GM18868 (cell line): Measurements from ENCODE around the gene DHDH.
"Not testable (repeated sequence)": the region's sequence is repeated elsewhere in the genome, so short reads cannot be mapped to it uniquely, and the experiment has no call there.

Experiments
- ATAC-seq: cut with Tn5 transposase; IDR thresholded peaks from one replicate; pipeline ENCODE4 v1.9.1; 2021; ENCODE audit warnings: mild to moderate bottlenecking, moderate library complexity; ENCODE audit not compliant: unreplicated experiment

The DHDH gene

DNA sequence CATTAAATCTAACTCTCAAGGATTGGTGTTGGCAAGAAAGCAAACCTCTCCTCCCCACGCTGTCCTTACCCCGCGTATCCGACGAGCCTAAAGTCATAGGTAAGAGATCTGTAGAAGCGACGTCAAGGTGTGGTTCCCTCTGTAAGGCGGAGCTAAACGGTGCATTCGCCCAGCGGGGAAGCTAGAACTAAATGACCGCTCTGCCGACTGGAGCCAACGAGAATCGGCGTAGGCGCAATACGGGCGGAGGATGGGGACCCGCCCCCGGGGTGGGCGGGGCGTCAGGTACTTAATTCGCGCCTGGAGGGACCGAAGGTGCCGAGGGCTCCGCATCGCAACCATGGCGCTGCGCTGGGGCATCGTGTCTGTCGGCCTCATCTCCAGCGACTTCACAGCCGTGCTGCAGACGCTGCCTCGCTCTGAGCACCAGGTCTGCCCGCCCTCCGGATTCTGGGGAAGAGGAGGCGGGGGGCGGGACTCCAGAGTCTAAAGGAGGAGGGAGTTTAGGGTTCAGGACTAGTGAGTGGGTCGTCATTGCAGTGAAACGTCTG lies at the start of gene DHDH:
TSS of gene DHDH (plus strand) at position 318 of the 551 bp plus-strand sequence. CDS start at position 341, 23 bp downstream.
- no peak for ATAC-seq

DNA sequence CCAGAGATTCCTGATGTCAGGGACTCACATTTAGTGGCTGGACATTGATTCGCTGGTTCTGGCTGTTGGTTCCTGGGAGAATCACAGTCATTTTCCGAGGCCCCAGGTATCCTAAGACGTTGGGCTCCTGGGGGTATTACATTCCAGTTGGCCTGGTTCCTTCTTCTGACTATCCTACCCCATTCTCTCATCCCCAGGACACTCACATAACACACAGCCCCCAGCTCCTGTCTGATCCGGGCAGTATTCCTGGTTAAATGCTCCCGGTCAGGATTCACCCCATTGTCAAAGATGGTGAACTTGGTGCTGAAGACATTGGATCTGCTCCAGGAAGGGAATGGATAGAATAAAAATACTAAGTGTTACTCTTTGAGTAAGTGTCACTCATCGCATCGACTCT lies 49.8 kb upstream of the DHDH start:
- ATAC-seq, result no peak

- ATAC-seq, result no peak
These were observed 45.5 kb upstream of the DHDH start for GRCh38 chr19:48887861-48888612.

DNA sequence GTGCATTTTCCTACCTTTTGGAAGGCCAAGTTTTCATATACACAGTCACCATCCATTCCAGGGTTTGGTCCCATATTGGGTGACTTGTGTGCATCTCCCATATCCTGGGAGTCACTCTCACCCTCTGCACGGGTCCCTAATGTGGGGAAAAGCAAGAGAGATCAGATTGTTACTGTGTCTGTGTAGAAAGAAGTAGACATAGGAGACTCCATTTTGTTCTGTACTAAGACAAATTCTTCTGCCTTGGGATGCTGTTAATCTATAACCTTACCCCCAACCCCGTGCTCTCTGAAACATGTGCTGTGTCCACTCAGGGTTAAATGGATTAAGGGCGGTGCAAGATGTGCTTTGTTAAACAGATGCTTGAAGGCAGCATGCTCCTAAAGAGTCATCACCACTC lies 44.0 kb upstream of the DHDH start:
- ATAC-seq, result not testable (repeated sequence)

DNA sequence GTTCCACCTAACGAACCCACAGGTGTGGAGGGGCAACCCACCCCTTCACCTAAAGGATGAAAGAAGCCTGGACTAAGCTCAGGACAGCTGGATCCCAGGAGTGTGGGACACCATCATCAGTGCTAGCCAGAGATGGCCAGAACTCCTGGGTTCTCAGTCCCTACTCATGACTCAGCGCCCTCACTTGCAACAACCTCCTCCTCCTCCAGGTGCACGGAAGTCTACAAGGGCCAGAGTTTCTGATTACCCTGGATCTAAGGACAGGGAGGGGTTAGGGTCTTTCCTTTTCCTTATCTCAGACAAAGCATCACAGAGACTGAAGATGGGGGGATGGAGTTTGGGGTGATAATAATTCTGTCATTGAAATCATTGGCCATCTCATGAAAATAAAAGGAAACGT lies 42.9 kb upstream of the DHDH start:
- no peak for ATAC-seq

DNA sequence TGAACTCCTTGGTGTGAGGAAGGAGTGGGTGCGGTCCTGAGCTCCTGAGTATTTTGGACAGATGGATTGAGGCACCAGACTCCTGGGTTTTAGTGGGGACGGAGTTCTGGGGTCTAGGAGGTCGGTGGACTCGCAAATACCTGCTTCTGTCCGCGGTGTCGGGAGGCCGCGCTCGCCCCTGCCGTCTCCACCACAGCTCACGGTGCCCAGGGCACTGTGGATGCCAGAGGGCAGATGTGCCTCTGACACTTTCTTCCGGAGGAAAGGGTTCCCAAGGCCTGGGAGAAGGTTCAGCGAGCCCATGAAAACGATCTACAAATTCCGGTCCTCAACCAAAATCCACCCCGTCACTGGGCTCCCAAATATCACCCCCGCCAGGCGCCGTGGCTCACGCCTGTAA lies 38.3 kb upstream of the DHDH start:
- ATAC-seq, result no peak

DNA sequence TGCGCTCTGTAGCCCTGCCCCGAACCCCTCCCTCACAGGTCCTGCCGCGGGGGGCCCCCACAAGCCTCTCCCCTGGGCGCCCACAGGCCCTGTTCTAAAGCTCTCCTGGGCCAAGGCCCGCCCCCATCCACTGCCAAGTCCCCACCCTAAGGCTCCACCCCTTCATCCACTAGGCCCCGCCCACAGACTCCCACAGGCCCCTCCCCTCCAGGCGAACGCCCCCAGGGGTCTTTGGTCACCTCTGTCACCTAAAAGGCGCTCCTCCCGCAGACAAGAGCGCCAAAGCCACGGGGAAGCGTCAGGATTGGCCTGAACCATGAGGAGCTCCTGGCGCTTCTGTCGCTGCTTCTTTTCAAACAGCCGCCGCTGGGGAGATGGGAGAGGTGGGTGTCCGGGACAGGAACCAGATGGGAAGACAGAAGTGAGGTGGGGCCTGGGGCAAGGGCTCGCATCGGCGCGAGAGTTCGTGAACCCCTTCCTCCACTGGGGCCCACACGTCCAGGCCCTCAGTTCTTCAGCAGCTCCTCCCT lies 37.2 kb upstream of the DHDH start:
- no peak for ATAC-seq

DNA sequence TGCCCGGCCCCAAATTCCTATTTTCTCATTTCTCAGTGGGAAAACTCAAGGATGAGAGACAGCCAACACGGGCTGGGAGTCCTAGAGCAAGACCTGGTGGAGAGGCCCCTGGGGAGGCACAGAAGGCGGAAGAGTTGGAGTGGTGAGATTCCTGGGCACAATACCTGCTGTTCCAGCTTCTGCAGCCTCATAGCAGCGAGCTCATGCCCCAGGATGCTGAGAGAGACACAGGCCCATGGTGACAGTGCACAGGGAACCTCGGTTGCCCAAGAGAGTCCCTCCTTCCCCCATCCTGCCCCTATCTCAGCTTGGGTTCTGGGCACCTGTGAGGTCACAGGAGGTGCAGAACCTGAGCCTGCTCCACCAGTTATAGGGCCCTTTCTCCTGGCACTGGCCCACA lies 36.3 kb upstream of the DHDH start:
- ATAC-seq, result no peak

- ATAC-seq, result not testable (repeated sequence)
These were observed 34.1 kb upstream of the DHDH start for GRCh38 chr19:48899386-48899749.

DNA sequence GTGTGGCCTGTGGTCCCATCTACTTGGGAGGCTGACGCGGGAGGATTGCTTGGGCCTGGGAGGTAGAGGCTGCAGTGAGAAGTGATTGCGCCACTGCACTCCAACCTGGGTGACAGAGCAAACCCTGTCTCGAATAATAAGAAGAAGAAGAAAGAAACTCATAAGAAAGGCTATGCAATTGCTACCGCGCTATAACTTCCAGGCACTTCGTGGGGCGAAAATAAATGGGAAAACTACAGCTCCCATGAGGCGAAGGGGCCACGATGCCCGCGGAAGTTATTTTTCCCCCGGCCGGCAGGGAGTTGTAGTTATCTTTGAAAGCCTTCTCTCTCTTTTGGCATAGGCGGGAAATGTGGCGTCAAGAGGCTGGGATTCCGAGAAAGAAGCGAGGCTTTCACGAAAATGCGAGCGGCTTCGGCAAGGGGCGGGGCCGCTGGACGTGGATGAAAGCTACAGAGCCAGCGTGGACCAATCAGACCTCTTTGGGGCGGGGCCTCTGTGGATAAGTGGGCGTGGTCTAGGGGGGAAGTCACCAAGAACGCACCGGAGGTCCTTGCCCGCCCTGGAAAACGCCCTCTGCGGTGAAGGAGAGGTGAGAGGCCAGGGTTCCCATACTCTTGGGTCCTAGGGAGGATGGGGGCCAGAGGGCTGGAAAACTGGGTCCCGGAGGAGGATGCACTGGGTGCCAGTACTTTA lies 33.6 kb upstream of the DHDH start, which contains the start of gene NUCB1:
TSS of gene NUCB1 (plus strand) at position 532 of the 696 bp plus-strand sequence. CDS start 485 bp downstream, outside the sequence.
- ATAC-seq, result peak; percentile 79

GRCh38 chr19:48900477-48901406 lies 32.8 kb upstream of the DHDH start:
- ATAC-seq, result no peak

DNA sequence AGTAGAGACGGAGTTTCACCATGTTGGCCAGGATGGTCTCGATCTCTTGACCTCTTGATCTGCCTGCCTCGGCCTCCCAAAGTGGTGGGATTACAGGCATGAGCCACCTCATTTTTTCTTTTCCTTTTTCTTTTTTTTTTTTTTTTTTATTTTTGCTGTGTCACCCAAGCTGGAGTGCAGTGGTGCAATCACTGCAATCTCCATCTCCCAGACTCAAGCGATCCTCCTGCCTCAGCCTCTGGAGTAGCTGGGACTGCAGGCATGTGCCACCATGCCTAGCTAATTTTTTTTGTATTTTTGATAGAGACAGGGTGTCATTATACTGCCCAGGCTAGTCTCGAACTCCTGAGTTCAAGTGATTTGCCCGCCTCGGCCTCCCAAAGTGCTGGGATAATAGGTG lies 31.2 kb upstream of the DHDH start:
- ATAC-seq, result not testable (repeated sequence)

DNA sequence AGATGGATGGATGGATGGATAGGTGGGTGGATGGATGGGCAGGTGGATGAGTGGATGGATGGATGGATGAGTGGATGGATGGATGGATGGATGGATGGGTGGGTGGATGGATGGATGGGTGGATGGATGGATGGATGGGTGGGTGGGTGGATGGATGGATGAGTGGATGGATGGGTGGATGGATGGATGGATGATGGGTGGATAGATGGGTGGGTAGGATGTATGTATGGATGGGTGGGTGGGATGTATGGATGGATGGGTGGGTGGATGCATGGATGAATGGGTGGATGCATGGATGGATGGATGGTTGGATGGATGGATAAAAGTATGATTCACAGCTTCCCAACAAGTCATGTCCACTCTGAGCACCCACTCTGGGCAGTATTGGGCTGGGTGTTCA lies 29.7 kb upstream of the DHDH start:
- ATAC-seq, result not testable (repeated sequence)

GRCh38 chr19:48905664-48906063 lies 27.8 kb upstream of the DHDH start:
- ATAC-seq, result no peak

GRCh38 chr19:48906324-48906723 lies 27.2 kb upstream of the DHDH start:
- ATAC-seq, result no peak

GRCh38 chr19:48907671-48908070 lies 25.8 kb upstream of the DHDH start:
- ATAC-seq, result no peak

GRCh38 chr19:48909424-48910077 lies 23.9 kb upstream of the DHDH start:
- not testable (repeated sequence) for ATAC-seq

DNA sequence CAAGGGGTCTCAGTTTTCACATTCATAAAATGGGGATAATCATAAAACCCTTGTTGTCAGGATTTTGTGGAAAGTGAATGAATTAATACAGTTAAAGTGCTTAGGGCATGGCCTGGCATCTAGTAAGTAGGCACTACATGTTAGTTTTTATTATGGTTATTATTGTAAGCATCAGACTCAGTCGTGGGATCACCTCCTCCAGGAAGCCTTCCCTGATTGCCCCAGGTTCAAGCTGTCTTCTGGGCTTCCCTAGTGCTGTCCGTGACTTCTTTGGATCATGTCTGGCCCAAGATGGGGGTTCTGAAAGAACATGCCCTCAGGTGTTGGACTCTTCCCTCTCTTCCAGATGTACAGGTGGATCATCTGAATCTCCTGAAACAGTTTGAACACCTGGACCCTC lies 22.7 kb upstream of the DHDH start:
- no peak for ATAC-seq

DNA sequence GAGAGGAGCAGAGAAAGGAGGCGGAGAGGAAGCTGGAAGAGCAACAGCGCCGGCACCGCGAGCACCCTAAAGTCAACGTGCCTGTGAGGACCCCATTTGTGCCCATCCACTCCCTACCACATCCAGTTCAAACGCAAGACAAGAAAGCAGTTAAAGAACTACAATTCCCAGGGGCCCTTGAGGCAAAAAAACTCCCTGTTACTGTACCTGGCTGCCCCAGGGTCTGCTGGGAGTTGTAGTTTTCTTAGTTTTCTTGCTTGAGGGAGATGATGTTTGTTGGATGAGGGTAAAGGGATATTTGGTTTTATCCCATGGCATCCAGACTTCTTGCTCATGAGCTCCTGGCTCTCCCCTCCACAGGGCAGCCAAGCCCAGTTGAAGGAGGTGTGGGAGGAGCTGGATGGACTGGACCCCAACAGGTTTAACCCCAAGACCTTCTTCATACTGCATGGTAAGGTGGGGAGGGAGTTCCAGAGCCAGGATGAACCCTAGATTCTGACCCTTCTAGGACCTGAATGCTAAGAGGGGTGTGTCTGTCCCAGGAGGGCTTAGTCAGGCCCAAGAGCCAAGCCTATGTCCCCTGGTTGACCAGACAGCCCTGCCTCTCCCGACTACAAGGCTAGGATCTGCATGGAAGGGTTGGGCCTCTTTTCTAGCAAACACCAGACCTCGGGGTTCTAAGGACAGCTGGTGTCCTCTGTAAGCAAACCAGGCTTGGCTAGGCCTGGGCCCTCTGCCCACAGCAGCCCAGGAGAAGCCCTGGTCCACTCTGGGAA lies 20.2 kb upstream of the DHDH start:
- no peak for ATAC-seq
